ENCODE results near the gene BICC1. TPM values are rescaled to one million over a fixed set of nuclear protein-coding genes. Genes with fewer than 3 reads are reported as not detected.

Gene BICC1
- total RNA-seq, 1 donor from 2014 or later: 9.3 TPM

- Mint-ChIP-seq H3K27me3 (ENCODE audit: low read depth) (peaks cover 35% of the 10 kb centered on the region), H3K4me3 (no peak overlapping the region)
- no peak for DNase-seq (ENCODE audit: low spot score in 2 of 2, unreplicated experiment in 2 of 2)
These were observed 140.5 kb downstream of the BICC1 start for GRCh38 chr10:58653139-58653538.

GRCh38 chr10:58660575-58661255 is 148.0 kb downstream of the BICC1 start:
- Mint-ChIP-seq H3K4me1 (no peaks in the 10 kb centered on the region), H3K27ac (no peak overlapping the region), H3K36me3 (peaks cover 17% of the 10 kb centered on the region), H3K27me3 (ENCODE audit: low read depth) (peaks cover 19% of the 10 kb centered on the region), H3K9me3 (peaks cover 32% of the 10 kb centered on the region), H3K4me3 (no peak overlapping the region)
- no peak for DNase-seq (ENCODE audit: low spot score in 2 of 2, unreplicated experiment in 2 of 2)
- TF ChIP-seq, protein P1, sequence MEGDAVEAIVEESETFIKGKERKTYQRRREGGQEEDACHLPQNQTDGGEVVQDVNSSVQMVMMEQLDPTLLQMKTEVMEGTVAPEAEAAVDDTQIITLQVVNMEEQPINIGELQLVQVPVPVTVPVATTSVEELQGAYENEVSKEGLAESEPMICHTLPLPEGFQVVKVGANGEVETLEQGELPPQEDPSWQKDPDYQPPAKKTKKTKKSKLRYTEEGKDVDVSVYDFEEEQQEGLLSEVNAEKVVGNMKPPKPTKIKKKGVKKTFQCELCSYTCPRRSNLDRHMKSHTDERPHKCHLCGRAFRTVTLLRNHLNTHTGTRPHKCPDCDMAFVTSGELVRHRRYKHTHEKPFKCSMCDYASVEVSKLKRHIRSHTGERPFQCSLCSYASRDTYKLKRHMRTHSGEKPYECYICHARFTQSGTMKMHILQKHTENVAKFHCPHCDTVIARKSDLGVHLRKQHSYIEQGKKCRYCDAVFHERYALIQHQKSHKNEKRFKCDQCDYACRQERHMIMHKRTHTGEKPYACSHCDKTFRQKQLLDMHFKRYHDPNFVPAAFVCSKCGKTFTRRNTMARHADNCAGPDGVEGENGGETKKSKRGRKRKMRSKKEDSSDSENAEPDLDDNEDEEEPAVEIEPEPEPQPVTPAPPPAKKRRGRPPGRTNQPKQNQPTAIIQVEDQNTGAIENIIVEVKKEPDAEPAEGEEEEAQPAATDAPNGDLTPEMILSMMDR (IDR thresholded peaks at IDR 0.05; ENCODE audit: unreplicated experiment): no peak

More at GRCh38 chr10:58653139-58653538, 140.5 kb downstream of the BICC1 start:
- TF ChIP-seq, protein P1 (IDR thresholded peaks at IDR 0.05; ENCODE audit: unreplicated experiment): no peak
- Mint-ChIP-seq H3K27ac (no peak overlapping the region), H3K4me1 (peaks cover 34% of the 10 kb centered on the region), H3K9me3 (peaks cover 8% of the 10 kb centered on the region), H3K36me3 (peaks cover 1% of the 10 kb centered on the region)

GRCh38 chr10:58661336-58661735 is 148.7 kb downstream of the BICC1 start:
- no peak overlapping the region for H3K27ac Mint-ChIP-seq
- H3K9me3 Mint-ChIP-seq: peaks cover 32% of the 10 kb centered on the region
- no peak overlapping the region for H3K4me3 Mint-ChIP-seq
- TF ChIP-seq, protein P1 (IDR thresholded peaks at IDR 0.05; ENCODE audit: unreplicated experiment): no peak
- no peak for DNase-seq (ENCODE audit: low spot score in 2 of 2, unreplicated experiment in 2 of 2)
- H3K36me3 Mint-ChIP-seq: peaks cover 16% of the 10 kb centered on the region
- H3K4me1 Mint-ChIP-seq: no peaks in the 10 kb centered on the region
- peaks cover 16% of the 10 kb centered on the region for H3K27me3 Mint-ChIP-seq (ENCODE audit: low read depth)

DNA sequence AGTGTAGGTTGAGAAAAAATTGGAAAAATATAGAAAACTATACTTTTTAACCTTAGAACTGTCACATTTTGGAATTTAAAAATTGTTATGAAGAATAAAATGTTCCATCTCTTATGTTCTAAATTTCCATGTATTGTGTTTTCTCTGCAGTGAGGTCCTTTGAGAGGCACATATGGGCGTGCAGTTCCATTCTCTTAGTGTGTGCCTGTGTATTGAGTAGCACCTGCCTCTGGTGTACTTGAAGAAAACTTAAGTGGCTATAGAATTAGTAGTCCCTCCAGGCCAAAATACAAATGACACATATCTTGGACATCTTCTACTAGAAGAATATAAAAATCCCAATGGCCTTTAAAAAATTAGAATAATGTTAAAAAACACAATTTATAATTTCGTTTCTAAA is 149.2 kb downstream of the BICC1 start:
- Mint-ChIP-seq H3K4me1 (no peaks in the 10 kb centered on the region), H3K36me3 (peaks cover 16% of the 10 kb centered on the region), H3K27ac (no peak overlapping the region), H3K4me3 (no peak overlapping the region), H3K27me3 (ENCODE audit: low read depth) (peaks cover 12% of the 10 kb centered on the region), H3K9me3 (peaks cover 28% of the 10 kb centered on the region)
- DNase-seq (ENCODE audit: low spot score in 2 of 2, unreplicated experiment in 2 of 2): no peak
- TF ChIP-seq, protein P1 (IDR thresholded peaks at IDR 0.05; ENCODE audit: unreplicated experiment): no peak

- Mint-ChIP-seq H3K36me3 (peaks cover 16% of the 10 kb centered on the region), H3K27ac (no peak overlapping the region), H3K9me3 (peaks cover 25% of the 10 kb centered on the region), H3K27me3 (ENCODE audit: low read depth) (peaks cover 8% of the 10 kb centered on the region), H3K4me1 (peaks cover 2% of the 10 kb centered on the region), H3K4me3 (no peak overlapping the region)
- TF ChIP-seq, protein P1 (IDR thresholded peaks at IDR 0.05; ENCODE audit: unreplicated experiment): no peak
- DNase-seq (ENCODE audit: low spot score in 2 of 2, unreplicated experiment in 2 of 2): no peak
These were observed 149.6 kb downstream of the BICC1 start for GRCh38 chr10:58662314-58662713.

Measured in mesothelial cell of epicardium (in vitro differentiated cells).